D341Med (cell line): ENCODE results near the gene DGCR8.
"Not testable (repeated sequence)": the region's sequence is repeated elsewhere in the genome, so short reads cannot be mapped to it uniquely, and the experiment has no call there.

Experiments used
- DNase-seq: peaks from one replicate; pipeline ENCODE4 v3.0.0; 2012; ENCODE audit warnings: low spot score

DGCR8 gene

DNA sequence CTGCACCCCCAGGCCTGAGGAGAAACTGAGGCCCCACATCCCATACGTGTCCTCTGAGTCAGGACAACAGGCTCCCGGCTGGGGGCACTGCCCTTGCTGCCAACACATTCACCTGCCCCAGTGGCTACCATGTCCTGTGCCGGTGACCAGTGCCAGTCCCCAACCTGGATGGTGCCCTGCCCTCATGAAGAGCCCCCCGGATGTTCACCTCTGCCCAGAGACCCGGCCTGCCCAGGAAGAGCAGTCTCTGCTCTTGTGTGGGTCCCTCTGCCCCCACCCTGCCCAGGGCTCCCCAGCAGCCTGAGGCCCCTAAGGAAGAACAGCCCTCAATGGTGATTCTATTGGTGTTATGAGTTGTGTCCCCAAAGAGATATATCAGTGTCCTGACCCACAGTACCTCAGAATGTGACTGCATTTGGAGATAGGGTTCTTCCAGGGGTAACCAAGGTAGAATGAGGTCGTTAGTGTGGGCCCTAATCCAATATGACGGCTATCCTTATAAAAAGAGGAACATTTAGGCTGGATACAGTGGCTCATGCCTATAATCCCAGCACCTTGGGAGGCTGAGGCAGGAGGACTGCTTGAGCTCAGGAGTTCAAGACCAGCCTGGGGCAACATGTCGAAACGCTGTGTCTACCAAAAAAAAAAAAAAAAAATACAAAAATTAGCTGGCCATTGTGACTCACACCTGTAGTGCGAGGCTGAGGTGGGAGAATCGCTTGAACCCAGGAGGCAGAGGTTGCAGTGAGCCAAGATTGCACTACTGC, 13.2 kb upstream of the DGCR8 start:
- no peak for DNase-seq

DNA sequence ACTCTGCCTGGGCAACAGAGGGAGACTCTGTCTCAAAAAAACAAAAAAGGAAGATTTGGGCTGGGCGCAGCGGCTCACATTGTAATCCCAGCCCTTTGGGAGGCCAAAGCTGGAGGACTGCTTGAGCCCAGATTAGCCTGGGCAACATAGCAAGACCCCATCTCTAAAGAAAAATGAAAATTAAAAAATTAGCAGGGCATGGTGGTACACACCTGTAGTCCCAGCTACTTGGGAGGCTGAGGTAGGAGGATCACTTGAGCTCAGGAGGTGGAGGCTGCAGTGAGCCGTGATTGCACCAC, 12.7 kb upstream of the DGCR8 start:
- DNase-seq, result not testable (repeated sequence)

DNA sequence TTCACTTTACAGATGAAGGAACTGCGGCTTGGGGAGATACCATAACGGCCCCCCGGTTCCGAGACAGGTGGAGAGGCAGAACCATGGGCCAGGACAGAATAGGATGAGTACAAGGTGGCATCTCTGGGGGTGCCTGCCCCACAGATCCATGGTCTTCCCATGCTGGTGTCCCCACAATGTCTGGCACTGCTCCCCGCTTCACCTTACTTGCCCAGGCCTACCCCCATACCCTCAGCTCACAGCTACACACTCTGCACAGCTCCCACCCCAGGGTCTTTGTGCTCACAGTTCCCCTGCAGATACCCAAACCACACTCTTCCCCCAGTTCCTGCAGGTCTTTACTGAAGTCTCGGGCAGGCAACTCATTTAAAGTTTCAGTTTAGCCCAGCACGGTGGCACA, 11.4 kb upstream of the DGCR8 start:
- DNase-seq, result no peak

DNA sequence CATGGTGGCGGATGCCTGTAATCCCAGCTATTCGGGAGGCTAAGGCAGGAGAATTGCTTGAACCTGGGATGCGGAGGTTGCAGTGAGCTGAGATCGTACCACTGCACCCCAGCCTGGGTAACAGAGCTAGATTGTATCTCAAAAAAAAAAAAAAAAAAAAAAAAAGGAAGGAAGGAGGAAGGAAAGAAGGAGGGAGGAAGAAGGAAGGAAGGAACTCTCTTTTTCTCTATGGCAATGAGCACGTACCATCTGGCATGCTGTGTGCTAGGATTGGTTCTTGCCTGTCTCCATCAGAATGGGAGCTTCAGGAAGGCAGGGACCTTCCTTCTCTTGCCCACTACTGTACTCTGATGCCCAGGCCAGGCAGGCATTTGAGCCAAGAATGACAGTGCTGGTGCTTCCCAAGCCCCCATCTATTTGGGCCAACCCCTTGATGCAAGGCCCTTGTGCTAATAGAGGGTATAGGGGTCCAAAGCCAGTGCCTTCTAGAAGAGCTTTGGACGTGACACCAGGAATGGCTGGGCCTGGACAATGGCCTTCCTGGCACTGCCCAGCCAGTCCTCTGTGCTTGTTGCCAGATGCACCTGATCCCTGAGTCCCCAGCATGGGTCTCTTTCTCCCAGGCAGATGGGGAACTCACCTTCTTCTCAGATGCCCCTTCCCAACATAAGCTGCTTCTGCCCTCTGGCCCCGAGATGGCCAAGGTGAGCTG, 10.6 kb upstream of the DGCR8 start:
- DNase-seq, result no peak

DNA sequence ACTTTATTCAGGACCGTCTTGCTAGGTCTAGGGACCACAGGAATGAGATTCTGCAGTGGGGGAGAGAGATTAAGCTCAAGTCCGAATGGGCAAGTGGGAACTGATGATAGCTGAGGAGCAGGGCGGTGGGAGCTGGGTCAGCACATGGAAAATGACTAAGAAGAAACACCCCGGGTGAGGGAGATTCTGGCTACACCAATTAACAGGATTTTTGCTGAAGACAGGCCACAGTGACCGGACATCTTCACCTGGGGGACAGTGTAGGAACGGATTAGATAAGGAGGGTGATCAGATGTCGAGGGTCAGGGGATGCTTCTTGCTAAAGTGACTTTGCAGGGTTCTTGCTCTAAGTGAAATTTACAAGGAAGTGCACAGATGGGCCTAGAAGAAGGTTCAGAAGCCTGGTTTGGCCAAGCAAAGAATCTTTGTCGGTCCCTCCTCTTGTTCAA, 8.5 kb upstream of the DGCR8 start:
- DNase-seq, result no peak

DNA sequence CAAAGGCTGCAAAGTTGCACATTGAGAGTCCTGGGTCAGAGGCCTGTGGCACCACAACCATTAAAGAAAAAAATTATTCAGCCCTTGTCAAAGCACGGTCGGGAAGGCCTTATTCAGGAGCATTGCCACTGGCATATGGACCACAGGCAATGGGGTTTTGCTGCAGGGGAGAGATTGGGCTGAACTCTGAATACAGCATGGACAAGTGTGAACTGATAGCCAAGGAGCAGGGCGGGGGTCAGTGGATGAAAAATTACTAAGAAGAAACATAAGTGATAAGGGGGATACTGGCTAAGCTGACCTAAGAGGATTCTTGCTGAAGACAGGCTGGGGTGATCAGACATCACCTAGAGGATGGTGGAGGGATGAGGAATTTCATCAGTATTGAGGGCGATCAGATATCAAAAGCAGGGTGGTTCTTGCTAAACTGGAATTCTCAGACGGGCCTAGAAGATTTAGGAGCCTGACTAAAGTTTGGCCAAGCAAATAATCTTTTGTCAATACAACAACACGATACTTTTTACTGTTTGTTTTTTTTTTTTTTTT, 3.3 kb upstream of the DGCR8 start:
- DNase-seq, result no peak

DNA sequence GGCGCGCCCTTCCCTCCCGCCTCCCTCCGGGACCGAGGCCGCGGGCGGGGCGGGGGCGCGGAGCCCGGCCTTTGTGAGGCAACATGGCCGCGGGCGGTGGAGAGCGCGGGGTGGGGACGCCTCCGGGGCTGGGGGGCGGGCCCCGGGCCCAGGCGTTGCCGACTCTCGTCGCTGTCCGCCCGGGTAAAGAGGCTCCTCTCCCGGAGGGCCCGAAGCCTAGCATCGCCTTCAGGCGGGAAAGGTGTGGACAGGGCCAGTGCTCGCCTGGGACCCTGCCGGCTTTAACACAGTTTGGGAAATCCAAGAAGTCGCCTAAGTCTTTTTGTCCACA, 369 bp downstream of the DGCR8 start:
- DNase-seq, result peak; percentile 88

DNA sequence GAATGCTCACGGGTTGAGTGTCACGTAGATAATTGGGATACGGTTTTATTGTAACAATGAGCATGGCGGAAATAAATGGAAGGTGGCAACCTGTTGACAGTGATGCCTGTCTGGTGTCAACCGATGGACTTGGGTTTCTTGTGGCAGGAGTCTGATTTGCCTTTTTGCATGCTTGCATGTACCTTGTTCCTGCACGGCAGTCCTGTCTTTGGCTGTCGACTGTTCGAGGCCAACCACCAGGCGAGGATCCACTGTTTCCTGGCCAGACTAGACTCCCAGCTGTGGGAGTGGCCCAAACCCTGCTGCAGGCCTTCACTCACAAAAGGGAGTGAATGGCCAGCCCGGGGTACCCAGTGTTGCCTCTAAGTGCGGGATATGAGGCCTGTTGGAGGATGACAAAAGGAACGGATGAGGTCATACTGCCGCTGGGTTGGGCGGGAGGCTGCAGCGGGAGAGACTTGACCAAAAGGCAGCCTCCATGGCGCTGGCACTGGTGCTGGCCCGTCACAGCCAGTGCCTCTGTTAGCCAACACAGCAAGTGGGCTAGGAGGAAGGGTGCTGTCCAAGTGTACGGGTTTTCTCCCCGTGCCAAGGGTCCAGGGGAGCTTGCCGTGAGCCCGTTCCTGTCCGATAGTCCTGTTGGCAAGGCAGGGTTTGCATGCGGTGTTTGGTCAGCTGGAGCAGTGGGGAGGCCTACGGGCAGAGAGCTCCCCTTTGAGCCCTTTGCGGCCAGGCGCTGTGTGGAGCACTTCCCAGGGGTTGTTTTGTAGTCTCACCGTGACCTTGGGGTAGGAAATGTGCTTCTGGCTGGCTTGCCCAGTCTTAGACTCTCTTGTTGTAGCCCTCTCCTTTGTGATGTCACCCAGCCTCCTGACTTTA, 974 bp downstream of the DGCR8 start:
- no peak for DNase-seq

DNA sequence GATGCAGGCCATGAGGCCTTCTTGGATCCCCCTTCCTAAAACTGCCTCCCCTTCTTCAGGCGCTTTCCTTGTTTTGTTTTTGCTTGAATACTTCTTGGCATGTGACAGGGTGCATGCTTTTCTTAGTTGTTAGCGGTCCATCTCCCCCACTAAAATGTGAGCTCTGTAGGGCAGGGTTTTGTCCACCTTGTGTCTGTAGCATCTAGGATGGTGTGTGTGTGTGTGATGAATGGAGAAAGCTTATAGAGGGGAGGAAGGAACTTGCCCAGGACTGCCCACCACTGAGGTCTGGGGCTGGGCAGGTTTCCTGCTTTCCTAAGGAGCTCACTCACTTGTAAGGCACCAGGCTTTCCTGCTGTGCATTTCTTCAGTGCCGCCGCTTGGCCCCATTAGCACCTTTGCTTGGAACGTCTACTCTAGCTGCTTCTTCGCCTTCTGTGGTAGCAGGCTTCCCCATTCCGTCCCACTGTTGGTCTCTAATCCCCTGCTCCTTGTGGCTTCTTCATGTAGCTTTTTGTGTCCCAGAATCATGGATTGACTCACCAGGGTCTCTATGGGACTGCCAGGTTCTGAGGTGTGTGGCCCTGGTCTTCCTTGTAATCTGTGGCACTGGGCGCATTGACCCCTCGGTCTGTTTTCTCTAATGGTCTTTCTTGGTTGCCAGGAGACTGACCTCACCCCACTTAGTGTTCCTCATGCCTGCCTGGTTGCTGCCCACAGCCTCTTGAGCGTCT, 3.3 kb downstream of the DGCR8 start:
- peak; percentile 3 for DNase-seq

DNA sequence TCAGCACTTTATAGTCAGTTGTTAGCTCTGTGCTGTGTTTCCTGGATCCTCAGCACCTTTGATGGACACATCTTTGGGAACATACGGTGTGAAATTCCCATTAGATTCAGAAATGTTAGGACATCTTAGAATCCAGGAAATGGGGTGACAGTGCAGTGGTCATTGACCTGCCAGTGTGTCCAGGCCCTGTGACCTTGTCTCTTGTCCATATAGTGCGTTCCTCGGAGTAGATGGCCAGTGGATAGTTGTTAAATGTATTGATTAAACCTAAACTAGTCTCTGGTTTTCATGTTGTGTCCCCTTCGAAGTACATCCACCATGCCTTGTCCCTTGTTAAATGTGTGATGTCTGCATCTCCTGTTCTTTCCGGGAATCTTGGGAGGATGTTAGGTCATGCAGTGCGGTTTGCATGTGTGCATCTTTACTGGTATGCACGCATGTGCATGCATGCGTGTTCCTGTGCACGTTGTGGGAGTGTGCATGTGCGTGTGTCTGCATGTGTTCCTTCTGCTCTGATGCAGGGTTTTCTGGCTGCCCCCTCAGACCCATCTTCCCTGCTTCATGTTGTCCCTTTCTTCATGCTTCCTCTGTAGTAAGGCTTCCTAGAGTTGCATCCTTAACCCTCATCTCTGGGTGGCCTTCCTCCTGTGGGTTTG, 4.0 kb downstream of the DGCR8 start:
- no peak for DNase-seq

DNA sequence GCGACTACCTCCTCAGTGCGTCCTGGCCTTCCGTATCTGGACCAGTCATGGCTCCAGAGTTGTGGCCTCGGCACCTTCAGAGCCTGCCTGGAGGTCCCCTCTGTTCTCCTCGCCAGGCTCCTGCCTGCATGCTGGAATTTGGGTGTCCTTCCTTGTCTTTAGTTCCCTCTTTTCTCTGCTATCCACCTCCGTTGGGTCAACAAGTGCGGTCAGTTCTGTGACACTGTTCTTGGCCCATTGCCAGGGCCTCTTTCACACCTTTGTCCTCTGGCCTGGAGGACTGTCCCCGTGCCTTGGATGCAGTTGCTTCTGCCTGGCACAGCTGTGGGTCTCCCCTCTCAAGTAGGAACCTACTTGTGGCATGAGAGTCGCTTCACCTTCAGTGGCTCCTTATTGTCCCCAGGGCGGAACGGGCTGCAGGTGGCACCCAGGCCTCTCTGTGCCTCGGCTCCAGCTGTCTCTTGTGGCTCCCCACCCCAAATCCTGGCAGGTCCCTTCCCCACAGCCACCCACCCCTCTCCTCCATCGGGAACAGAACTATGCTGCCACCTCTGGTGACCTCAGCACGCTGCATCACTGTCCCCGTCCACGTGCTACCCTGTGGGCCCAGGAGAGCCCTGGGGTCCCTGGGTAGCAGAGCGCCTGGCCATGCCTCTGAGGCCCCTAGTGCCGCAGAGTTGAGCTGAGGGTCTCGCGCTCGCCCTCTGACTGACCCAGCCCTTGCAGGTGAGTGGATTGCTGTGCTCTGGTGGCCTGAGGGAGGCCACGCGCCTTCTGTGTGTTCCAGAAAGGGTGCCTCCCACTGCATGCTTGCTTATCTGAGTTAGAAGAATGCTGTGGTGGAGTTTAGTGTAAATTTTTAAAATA, 4.7 kb downstream of the DGCR8 start:
- DNase-seq, result peak; percentile 70

DNA sequence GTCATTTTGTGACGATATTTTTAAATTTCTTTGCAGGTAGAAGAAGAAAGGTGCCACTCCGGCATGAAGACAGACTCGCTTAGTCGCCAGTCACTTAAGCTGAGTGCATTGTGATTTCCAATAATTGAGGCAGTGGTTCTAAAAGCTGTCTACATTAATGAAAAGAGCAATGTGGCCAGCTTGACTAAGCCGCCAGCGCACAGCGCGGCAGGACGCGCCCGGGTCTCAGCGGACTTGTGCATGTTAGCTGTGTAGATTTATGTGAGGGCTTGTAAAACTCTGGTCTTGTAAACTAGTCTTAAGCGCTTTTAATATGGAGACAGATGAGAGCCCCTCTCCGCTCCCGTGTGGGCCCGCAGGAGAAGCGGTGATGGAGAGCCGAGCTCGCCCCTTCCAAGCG, 5.6 kb downstream of the DGCR8 start:
- no peak for DNase-seq

DNA sequence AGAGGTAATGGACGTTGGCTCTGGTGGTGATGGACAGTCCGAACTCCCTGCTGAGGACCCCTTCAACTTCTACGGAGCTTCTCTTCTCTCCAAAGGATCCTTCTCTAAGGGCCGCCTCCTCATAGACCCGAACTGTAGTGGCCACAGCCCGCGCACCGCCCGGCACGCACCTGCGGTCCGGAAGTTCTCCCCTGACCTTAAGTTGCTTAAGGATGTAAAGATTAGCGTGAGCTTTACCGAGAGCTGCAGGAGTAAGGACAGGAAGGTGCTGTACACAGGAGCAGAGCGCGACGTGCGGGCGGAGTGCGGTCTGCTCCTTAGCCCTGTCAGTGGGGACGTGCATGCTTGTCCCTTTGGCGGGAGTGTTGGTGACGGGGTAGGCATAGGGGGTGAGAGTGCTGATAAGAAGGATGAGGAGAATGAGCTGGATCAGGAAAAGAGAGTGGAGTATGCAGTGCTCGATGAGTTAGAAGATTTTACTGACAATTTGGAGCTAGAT, 6.1 kb downstream of the DGCR8 start:
- DNase-seq, result no peak

DNA sequence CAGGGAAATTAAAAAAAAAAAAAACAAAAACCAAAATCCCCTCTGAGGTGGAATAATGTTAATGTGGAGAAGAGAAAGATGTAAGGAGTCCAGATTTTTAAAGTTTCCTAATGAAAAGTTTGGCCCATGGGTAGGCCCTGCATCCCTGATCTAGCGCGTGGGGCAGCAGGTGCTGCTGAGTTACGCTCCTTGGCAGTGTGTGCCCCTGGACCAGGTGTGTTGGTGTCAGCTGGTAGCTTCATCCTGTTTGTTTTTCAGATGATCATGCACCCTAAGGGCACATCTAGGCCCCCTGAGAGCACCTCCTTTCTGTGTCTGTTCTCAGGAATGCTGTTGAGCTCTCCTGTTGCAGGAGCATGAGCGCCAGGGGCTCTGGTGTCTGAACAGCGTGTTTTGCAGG, 6.7 kb downstream of the DGCR8 start:
- no peak for DNase-seq

DNA sequence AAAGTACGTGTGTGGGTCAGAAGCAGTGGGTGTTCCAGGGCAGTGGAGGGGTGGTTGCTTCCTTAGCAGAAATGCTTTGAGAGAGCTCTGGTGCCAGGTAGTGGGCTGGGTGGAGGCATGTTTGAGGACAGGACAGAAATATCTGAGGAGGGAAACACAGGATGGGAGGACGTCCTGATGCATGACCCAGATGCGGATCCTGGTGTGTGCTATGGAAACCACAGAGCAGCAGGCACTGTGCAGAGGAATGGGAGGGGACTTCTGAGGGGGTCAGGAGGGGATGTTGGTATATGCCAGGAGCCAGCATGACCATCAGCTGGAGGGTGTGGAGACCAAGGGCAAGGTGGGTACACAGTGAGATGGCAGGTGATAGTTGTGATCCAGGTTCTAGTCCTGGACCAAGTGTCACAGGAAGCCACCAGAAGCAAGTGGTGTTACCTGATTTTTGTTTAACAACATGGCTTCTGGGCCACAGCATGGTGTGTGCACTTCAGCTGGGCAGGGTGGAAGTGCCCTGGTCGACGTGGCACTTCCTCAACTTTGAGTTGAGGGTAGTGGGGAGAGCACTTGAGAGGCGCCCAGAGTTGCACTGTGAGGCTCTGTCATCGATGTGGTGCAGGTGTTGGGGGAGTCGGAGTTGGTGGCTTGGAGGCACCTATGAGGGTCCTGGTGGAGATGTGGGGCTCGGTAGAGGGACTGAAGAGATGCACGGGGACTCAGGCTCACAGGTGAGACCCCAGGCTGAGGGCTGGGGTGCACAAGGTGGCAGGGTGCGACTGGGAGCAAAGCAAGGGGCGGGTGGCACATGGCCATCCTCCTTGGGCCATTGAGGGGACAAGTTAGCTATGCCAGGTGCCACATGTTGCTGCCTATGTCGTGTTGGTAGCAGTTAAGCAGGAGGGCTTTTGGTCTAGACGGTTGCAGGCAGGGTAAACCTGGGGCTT, 7.5 kb downstream of the DGCR8 start:
- DNase-seq, result no peak

DNA sequence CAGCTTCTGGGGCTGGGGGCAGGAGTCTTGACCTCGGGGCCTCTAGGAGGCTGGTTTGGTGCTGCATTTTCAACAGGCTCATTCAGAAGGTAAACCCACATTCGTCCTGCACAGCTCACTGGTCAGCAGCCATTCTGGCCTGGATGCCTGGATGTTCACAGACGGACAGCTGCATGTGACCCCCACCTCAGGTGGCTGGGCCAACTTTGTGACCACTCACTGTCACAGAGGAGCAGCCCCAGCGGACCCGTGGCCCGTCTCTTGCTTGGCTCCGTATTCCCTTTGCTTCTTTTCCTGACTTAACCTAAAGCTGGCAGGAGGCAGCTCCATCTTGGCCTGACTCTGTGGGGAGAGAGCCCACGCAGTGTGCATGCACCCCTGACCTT, 8.2 kb downstream of the DGCR8 start:
- DNase-seq, result no peak

DNA sequence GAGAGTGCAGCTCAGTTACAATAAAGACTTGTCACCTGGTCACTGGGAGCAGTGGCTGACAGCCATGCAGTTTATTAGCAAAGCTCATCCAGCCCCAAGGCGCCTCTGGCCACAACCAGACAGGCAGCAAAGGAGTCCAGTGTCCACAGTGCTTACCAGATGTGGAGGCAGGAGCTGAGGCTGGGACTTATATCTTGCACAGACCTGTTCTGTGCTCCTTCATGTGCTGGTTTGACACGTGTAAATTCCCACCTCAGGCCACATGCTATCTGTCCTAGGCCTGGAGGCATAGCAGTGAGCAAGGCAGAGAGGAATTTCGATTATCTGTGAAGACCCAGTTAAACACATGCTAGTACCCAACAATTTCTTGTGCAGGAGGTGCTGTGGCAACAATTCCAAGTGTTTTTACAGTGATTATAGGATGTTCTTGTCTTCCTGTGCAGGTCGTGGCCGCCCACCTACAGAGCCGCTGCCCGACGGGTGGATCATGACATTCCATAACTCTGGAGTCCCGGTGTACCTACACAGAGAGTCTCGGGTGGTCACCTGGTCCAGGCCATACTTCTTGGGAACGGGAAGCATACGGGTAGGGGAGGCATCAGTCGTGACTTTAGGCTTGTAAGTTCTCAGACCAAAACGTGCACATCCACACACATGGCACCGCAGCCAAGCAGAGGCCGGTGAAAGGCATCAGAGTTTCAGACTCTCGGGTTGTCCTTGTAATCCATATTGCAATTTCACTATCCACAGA, 9.4 kb downstream of the DGCR8 start:
- no peak for DNase-seq

DNA sequence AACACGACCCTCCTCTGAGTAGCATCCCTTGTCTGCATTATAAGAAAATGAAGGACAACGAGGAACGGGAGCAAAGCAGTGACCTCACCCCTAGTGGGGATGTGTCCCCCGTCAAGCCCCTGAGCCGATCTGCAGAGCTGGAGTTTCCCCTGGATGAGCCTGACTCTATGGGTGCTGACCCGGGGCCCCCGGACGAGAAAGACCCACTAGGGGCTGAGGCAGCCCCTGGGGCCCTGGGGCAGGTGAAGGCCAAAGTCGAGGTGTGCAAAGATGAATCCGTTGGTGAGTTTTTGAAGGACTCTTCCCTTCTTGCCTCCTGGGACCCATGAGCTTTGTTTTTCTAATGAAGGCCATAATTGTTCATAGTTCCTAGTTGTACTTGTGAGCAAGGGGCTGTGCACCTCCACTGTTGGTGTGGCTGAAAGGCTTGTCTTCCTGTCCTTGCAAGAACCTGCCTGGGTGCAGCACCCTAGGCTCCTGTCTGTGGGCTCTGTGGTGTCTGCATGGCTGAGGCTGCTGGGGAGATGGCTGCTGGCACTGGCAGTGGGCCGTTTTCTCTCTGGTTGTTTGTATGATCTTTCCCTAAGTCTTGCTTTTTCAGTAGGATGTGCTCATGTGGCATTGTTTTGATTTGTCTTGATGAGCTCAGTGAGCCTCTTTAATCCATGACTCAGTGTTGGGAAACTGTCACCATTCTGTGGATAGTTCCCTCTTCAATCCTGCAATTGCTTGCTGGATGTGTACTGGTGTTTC, 10.1 kb downstream of the DGCR8 start:
- no peak for DNase-seq
